Activated CD4-positive, alpha-beta T cell treated with anti-CD3 and anti-CD28 coated beads, Interleukin-2, amount 10 ng/mL, durations not matched to agents 24 days and 14 days (primary cell): Measurements from ENCODE around the gene PBX1. TPM values are rescaled to one million over a fixed set of nuclear protein-coding genes. Genes with fewer than 3 reads are reported as not detected.

ENCODE experiments used
- DNase-seq: peaks from one replicate; pipeline ENCODE4 v3.0.0; 2022
- H3K27ac Mint-ChIP-seq: one replicate; pipeline ENCODE4 v1.8.0; 2022; ENCODE audit warnings: mild to moderate bottlenecking, mixed read lengths
- H3K27me3 Mint-ChIP-seq: one replicate; pipeline ENCODE4 v1.8.0; 2022; ENCODE audit warnings: mixed read lengths
- H3K36me3 Mint-ChIP-seq: one replicate; pipeline ENCODE4 v1.8.0; 2022; ENCODE audit warnings: low read depth, mild to moderate bottlenecking, mixed read lengths
- H3K4me1 Mint-ChIP-seq: one replicate; pipeline ENCODE4 v1.8.0; 2021; ENCODE audit warnings: mixed read lengths
- H3K4me3 Mint-ChIP-seq: one replicate; pipeline ENCODE4 v1.8.0; 2022; ENCODE audit warnings: mild to moderate bottlenecking, moderate library complexity, mixed read lengths
- H3K9me3 Mint-ChIP-seq: one replicate; pipeline ENCODE4 v1.8.0; 2021; ENCODE audit warnings: mixed read lengths
- intact Hi-C: fragments of 100-400 bp; cut with micrococcal nuclease; formaldehyde crosslinking; loops from one replicate; pipeline ENCODE4 v1.15.1; 2023
- total RNA-seq: library from RNA; stranded (reverse); gene quantifications from 2 replicates; pipeline ENCODE4 v1.2.3, GENCODE V29; 2022

The PBX1 gene
- total RNA-seq, 1 donor from 2014 or later = not detected

DNA sequence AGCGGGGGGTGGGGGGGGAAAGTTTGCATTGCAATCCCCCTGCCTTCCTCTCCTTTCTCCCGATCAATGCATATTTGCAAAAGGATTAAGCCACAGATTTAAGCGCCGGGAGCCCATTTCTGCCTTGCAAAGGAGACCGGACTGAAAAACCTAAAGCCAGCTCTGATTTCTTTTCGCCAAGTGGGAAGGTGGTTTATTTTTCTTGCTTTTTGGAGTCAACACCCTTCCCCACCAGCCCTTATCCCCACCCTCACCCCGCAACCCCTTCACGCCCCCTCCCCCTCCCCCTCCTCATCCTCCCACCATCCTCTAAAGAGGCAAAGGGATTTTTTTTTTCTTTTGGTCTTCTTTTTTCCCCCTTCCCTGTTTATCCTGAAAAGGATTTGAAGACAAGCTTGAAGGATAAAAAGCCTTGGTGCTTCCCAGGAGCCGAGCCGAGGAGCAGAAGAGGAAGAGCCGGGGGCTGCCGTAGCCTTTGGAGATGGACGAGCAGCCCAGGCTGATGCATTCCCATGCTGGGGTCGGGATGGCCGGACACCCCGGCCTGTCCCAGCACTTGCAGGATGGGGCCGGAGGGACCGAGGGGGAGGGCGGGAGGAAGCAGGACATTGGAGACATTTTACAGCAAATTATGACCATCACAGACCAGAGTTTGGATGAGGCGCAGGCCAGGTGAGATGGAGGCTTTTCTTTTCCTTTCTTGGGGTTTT, 513 bp downstream of the PBX1 start:
- intact Hi-C loops = no loop called here
- Mint-ChIP-seq H3K27ac (no peak overlapping the region), H3K27me3 (peaks cover 33% of the 10 kb centered on the region), H3K36me3 (no peaks in the 10 kb centered on the region), H3K4me1 (peaks cover 2% of the 10 kb centered on the region), H3K9me3 (no peaks in the 10 kb centered on the region), H3K4me3 (peak overlapping the region; percentile 49)
- no peak for DNase-seq

DNA sequence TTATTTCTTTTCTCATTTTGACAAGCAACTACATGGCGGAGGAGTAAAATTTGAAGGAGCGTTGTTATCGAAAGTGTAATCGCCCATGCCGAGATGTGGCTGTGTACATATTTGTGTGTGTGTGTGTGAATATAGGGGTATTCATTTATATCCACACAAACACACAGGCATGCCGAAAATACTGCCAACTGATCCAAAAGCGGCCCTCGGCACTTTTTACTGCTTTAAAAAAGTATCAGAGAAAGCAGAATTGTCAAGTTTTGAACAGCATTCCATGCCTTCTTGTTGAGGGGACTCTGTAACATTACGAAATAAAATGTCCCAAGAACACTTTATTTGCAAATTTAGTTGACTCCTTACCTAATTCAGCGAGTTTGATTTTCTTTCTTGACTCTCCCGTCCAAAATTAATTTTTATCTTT, 1.1 kb downstream of the PBX1 start:
- peaks cover 36% of the 10 kb centered on the region for H3K27me3 Mint-ChIP-seq
- DNase-seq = no peak
- H3K36me3 Mint-ChIP-seq = no peaks in the 10 kb centered on the region
- peak overlapping the region; percentile 49 for H3K4me3 Mint-ChIP-seq
- H3K9me3 Mint-ChIP-seq = no peaks in the 10 kb centered on the region
- H3K4me1 Mint-ChIP-seq = peaks cover 2% of the 10 kb centered on the region
- intact Hi-C loops = no loop called here
- H3K27ac Mint-ChIP-seq = no peak overlapping the region

- Mint-ChIP-seq H3K4me1 (peaks cover 2% of the 10 kb centered on the region), H3K4me3 (no peak overlapping the region), H3K36me3 (no peaks in the 10 kb centered on the region), H3K9me3 (no peaks in the 10 kb centered on the region), H3K27me3 (peaks cover 36% of the 10 kb centered on the region), H3K27ac (no peak overlapping the region)
- intact Hi-C loops = no loop called here
- no peak for DNase-seq
Measured at GRCh38 chr1:164560556-164560955, 1.6 kb downstream of the PBX1 start.

DNA sequence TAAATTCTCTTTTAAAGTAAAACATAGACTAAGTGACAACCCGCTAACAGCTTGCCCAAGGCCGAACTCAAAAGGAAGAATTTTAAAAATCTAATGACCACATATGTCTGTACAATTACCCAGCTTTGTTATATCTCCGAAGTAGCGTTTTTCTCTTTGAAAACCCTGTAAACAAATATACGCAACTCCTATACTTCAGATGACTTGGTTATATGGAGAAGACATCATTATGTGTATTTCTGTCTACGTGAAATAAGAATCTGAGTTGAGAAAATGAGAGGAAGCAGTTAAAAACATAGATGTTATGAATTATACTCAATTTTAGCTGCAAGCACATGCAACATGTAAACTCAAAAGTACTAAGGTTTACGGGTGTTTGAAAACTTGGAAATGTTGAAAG, 2.0 kb downstream of the PBX1 start:
- no peaks in the 10 kb centered on the region for H3K9me3 Mint-ChIP-seq
- peaks cover 36% of the 10 kb centered on the region for H3K27me3 Mint-ChIP-seq
- H3K4me3 Mint-ChIP-seq = no peak overlapping the region
- no peak for DNase-seq
- intact Hi-C loops = no loop called here
- peaks cover 2% of the 10 kb centered on the region for H3K4me1 Mint-ChIP-seq
- H3K27ac Mint-ChIP-seq = no peak overlapping the region
- H3K36me3 Mint-ChIP-seq = no peaks in the 10 kb centered on the region

GRCh38 chr1:164561472-164561871, 2.5 kb downstream of the PBX1 start:
- peaks cover 36% of the 10 kb centered on the region for H3K27me3 Mint-ChIP-seq
- H3K4me3 Mint-ChIP-seq = no peak overlapping the region
- DNase-seq = no peak
- no peaks in the 10 kb centered on the region for H3K9me3 Mint-ChIP-seq
- H3K4me1 Mint-ChIP-seq = peaks cover 2% of the 10 kb centered on the region
- intact Hi-C loops = no loop called here
- no peaks in the 10 kb centered on the region for H3K36me3 Mint-ChIP-seq
- no peak overlapping the region for H3K27ac Mint-ChIP-seq

DNA sequence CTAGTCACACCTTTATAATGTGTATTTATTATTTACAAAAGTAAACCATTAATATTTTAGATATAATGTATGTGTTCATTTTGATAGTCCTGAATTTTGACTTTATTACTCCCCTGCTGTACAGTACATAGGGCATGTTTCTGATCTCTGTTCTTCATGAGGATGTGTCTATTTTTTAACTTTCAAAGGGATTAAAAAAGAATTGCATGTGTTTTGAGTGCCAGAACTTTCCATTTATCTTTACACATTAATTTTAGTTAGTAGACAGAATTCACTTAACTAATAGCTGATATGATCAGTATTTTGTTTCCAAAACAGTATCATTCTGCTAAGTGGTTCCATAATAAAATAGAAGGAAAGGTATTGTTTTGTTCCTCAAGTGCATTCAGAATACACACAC, 3.1 kb downstream of the PBX1 start:
- intact Hi-C loops = no loop called here
- no peak for DNase-seq
- peaks cover 36% of the 10 kb centered on the region for H3K27me3 Mint-ChIP-seq
- H3K4me1 Mint-ChIP-seq = peaks cover 2% of the 10 kb centered on the region
- H3K4me3 Mint-ChIP-seq = no peak overlapping the region
- no peaks in the 10 kb centered on the region for H3K9me3 Mint-ChIP-seq
- H3K27ac Mint-ChIP-seq = no peak overlapping the region
- H3K36me3 Mint-ChIP-seq = no peaks in the 10 kb centered on the region

- no peak overlapping the region for H3K27ac Mint-ChIP-seq
- no peaks in the 10 kb centered on the region for H3K36me3 Mint-ChIP-seq
- peaks cover 2% of the 10 kb centered on the region for H3K4me1 Mint-ChIP-seq
- H3K27me3 Mint-ChIP-seq = peaks cover 35% of the 10 kb centered on the region
- no peak overlapping the region for H3K4me3 Mint-ChIP-seq
- no peaks in the 10 kb centered on the region for H3K9me3 Mint-ChIP-seq
- no peak for DNase-seq
- intact Hi-C loops = no loop called here
Measured at GRCh38 chr1:164562511-164562910, 3.5 kb downstream of the PBX1 start.

DNA sequence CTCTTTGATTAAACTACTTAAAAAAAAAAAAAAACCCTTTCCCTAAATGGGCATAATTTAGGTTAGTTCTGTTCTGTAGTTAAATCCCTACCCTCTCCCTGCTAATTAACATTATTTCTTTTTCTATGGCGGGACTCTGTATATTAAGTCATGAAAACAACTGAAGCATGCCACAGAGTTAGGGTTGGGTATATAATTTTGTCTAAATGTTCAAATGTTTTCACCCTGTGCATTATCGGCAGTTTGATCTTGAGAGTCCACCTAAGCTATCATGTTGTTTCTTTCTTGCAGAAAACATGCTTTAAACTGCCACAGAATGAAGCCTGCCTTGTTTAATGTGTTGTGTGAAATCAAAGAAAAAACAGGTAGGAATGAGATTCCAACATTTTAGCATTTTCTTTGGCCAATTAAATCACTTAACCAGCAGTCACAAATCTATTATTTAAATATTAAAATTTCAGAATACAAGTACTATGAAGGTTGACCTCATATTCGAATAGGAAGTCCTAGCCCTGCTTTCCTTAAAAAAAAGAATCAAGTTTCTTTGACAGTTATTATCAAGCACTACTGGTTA, 4.0 kb downstream of the PBX1 start:
- no peak overlapping the region for H3K4me3 Mint-ChIP-seq
- H3K36me3 Mint-ChIP-seq = no peaks in the 10 kb centered on the region
- DNase-seq = no peak
- H3K9me3 Mint-ChIP-seq = no peaks in the 10 kb centered on the region
- peaks cover 34% of the 10 kb centered on the region for H3K27me3 Mint-ChIP-seq
- H3K4me1 Mint-ChIP-seq = peaks cover 2% of the 10 kb centered on the region
- H3K27ac Mint-ChIP-seq = no peak overlapping the region
- intact Hi-C loops = no loop called here

DNA sequence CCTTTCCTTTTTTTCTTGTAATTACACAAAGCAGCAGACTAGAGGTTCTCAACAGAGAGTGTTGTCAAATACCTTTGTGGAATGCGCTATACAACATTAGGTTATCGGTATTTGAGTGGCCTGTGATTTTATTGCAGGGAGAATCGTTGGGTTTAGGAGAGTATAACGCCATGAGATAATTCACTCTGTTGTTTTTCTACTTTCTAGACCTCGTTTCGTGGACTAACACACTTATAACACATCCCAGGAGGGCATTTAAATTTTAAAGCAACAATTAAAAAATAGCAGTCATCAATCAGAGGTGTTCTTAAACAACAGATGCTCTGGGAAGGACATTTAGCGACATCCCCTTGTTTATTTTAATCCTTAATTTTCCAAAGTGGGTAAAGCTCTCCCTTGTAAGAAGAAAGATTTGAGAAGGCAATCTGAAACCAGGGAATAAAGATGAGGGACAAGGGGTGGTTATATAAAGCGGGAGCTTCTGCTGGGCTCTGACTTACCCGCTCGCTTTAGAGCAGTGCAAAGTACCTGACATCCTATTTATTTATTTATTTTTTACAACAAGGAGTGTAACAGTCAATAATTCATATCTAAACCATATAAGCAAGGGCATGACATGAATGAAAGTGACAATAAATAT, 4.9 kb downstream of the PBX1 start:
- Mint-ChIP-seq H3K4me3 (no peak overlapping the region), H3K4me1 (peaks cover 2% of the 10 kb centered on the region), H3K36me3 (no peaks in the 10 kb centered on the region), H3K9me3 (no peaks in the 10 kb centered on the region), H3K27ac (no peak overlapping the region), H3K27me3 (peaks cover 30% of the 10 kb centered on the region)
- intact Hi-C loops = no loop called here
- no peak for DNase-seq

- no peak for DNase-seq
- Mint-ChIP-seq H3K36me3 (no peaks in the 10 kb centered on the region), H3K4me1 (peaks cover 2% of the 10 kb centered on the region), H3K9me3 (no peaks in the 10 kb centered on the region), H3K27me3 (peaks cover 29% of the 10 kb centered on the region), H3K4me3 (no peak overlapping the region), H3K27ac (no peak overlapping the region)
- intact Hi-C loops = no loop called here
Measured at GRCh38 chr1:164564378-164564777, 5.4 kb downstream of the PBX1 start.

DNA sequence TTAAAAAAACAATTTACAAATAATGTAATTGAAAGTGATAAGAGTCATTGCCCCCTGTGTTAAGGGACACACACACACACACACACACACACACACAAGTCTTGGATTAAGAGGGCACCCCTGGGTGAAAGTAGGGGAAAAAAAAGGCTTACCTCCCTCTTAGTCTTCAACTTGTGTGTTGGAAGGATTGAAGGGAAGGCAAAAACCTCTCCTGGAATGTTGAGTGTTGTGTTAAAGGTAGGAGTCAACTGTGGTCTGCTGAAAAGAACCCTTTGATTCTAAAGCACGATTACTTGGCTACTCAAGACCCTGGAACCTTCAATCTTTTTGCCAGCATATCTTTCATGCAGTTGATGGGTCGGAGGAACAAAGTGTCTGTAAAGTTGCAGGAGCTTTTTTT, 6.4 kb downstream of the PBX1 start:
- Mint-ChIP-seq H3K9me3 (no peaks in the 10 kb centered on the region), H3K4me1 (no peaks in the 10 kb centered on the region), H3K27me3 (peaks cover 21% of the 10 kb centered on the region), H3K36me3 (no peaks in the 10 kb centered on the region), H3K4me3 (no peak overlapping the region), H3K27ac (no peak overlapping the region)
- intact Hi-C loops = no loop called here
- DNase-seq = no peak

DNA sequence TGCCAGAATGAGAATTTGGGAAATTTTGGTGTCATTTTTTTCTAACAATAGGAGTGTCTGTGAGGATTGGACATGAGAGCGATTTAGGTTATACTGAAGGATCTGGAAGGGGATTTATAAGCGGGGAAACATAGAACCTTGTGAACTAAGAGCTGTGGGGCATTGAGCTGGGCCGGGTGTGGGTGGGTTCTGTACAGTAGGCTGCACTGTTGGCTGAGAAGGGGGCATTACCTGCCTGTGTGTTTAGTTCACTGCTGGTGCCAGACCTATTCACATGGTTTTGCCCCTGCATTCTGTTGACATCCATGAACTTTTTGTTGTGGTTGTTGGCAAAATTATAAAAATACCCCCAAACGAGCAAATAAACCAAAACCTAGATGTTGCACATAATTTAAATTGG, 8.8 kb downstream of the PBX1 start:
- no peak for DNase-seq
- no peak overlapping the region for H3K27ac Mint-ChIP-seq
- H3K4me1 Mint-ChIP-seq = no peaks in the 10 kb centered on the region
- intact Hi-C loops = no loop called here
- no peak overlapping the region for H3K4me3 Mint-ChIP-seq
- H3K9me3 Mint-ChIP-seq = no peaks in the 10 kb centered on the region
- peaks cover 3% of the 10 kb centered on the region for H3K27me3 Mint-ChIP-seq
- no peaks in the 10 kb centered on the region for H3K36me3 Mint-ChIP-seq

GRCh38 chr1:164569241-164569640, 10.3 kb downstream of the PBX1 start:
- peaks cover 3% of the 10 kb centered on the region for H3K27me3 Mint-ChIP-seq
- H3K36me3 Mint-ChIP-seq = no peaks in the 10 kb centered on the region
- DNase-seq = no peak
- H3K9me3 Mint-ChIP-seq = no peaks in the 10 kb centered on the region
- intact Hi-C loops = no loop called here
- no peak overlapping the region for H3K4me3 Mint-ChIP-seq
- no peaks in the 10 kb centered on the region for H3K4me1 Mint-ChIP-seq
- H3K27ac Mint-ChIP-seq = no peak overlapping the region

GRCh38 chr1:164569866-164570265, 10.9 kb downstream of the PBX1 start:
- intact Hi-C loops = no loop called here
- no peak for DNase-seq
- Mint-ChIP-seq H3K27ac (no peak overlapping the region), H3K4me3 (no peak overlapping the region), H3K4me1 (no peaks in the 10 kb centered on the region), H3K9me3 (no peaks in the 10 kb centered on the region), H3K27me3 (peaks cover under 1% of the 10 kb centered on the region), H3K36me3 (no peaks in the 10 kb centered on the region)
